ENCODE data around the gene SUSD4. TPM values are rescaled to one million over a fixed set of nuclear protein-coding genes. Genes with fewer than 3 reads are reported as not detected.

Gene SUSD4
- polyA plus RNA-seq, 1 donor: 19.2 TPM

- no peak for DNase-seq
Measured at GRCh38 chr1:223180731-223181321, 183.2 kb downstream of the SUSD4 start.

- no peak for DNase-seq
Measured at GRCh38 chr1:223179786-223180185, 184.2 kb downstream of the SUSD4 start.

GRCh38 chr1:223179280-223179679, 184.7 kb downstream of the SUSD4 start:
- DNase-seq: no peak

- no peak for DNase-seq
Measured at GRCh38 chr1:223177681-223178080, 186.3 kb downstream of the SUSD4 start.

- DNase-seq: no peak
Measured at GRCh38 chr1:223176437-223176836, 187.5 kb downstream of the SUSD4 start.

GRCh38 chr1:223175633-223176032, 188.3 kb downstream of the SUSD4 start:
- DNase-seq: no peak

GRCh38 chr1:223175032-223175431, 188.9 kb downstream of the SUSD4 start:
- no peak for DNase-seq

Other genes starting within 250 kb of the SUSD4 start
- gene TLR5, start 220.9 kb downstream of the SUSD4 start, polyA plus RNA-seq (ENCODE audit: insufficient read length): 5.9 TPM
- 0.08 TPM for gene CCDC185, start 29.2 kb upstream of the SUSD4 start, polyA plus RNA-seq (ENCODE audit: insufficient read length)

Data from left kidney (tissue), 2 donors.